Gastrocnemius medialis (tissue), 4 donors: ENCODE data around the gene SLC22A5.

Experiments used
- POLR2A ChIP-seq, 2 donors: fragments of 450-650 bp; IDR thresholded peaks; one replicate each; pipeline ENCODE4 v1.6.1; 2017; ENCODE audit warnings: antibody characterized with exemption in 2 of 2, mild to moderate bottlenecking in 2 of 2, moderate library complexity in 2 of 2
- TF ChIP-seq, protein P1 (sequence below), 5 experiments: fragments of 450-650 bp in 3 of 5; fragments of 200-600 bp in 2 of 5; sonication (generic) in 2 of 5; IDR thresholded peaks in 4 of 5; conservative IDR thresholded peaks in 1 of 5; 1 replicate in 4 of 5; 2 replicates in 1 of 5; pipeline ENCODE4 v1.5.1; 2016 to 2019; ENCODE audit warnings: antibody characterized with exemption in 5 of 5, mild to moderate bottlenecking in 3 of 5, moderate library complexity in 3 of 5

DNA sequence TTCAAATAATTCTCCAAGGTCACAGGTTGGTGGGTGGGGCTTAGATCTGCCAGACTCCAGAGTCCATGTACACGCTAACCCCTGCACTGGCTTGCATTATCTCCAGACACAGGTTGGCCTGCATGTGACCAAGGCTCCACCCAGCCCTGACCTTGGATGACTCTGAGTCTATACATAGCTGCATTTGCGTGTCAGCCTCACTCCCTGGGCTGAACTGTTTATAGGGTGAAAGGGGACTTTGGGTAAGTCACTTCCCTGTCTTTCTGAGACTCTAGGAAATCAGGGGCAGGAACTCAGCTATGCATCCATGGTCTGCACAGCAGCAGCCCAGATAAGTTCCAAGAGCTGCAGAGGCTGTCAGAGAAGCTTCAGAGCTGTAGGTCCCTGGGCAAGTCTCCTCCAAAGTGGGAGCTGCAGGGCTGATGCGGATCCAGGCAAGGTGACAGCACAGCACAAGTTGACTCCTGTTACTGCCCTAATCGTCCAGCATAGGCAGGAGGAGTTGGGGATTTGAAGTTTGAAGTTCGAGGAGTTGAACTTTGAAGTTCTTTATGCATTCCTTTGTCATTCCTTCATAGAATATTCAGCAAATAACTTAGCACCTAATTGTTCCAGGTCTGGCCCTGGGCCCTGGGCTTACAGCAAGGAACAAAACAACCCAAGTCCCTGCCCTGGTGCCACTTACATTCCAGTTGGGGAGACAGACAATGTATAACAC lies 53.4 kb downstream of the SLC22A5 start:
- TF ChIP-seq POLR2A (IDR thresholded peaks at IDR 0.05) = no peak
- TF ChIP-seq, protein P1, sequence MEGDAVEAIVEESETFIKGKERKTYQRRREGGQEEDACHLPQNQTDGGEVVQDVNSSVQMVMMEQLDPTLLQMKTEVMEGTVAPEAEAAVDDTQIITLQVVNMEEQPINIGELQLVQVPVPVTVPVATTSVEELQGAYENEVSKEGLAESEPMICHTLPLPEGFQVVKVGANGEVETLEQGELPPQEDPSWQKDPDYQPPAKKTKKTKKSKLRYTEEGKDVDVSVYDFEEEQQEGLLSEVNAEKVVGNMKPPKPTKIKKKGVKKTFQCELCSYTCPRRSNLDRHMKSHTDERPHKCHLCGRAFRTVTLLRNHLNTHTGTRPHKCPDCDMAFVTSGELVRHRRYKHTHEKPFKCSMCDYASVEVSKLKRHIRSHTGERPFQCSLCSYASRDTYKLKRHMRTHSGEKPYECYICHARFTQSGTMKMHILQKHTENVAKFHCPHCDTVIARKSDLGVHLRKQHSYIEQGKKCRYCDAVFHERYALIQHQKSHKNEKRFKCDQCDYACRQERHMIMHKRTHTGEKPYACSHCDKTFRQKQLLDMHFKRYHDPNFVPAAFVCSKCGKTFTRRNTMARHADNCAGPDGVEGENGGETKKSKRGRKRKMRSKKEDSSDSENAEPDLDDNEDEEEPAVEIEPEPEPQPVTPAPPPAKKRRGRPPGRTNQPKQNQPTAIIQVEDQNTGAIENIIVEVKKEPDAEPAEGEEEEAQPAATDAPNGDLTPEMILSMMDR (IDR thresholded peaks at IDR 0.05 in 4 of 5, conservative IDR thresholded peaks at IDR 0.05 in 1 of 5) = no peak
